ENCODE results near the gene SLC35E4.

Gene SLC35E4

DNA sequence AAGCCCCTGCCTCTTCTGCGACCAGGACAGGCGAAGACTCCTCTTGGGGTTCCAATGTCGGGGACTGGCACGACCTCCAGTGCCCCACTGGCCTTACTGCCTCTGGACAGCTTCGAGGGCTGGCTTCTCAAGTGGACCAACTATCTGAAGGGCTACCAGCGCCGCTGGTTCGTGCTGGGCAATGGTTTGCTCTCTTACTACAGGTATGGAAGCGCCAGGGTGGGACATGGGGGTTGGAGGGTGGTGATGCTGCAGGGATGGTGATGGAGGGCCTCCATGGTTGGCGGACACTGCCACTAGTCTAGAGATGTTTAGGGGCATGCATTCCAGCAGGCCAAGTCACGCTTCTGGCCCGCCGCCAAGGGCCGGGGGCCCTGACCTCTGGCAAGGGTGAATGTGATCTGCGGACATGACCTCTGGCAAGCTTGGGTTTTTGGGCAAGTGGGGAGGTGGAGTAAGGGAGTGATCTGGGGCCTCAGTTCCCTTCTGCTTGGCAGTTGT, 59.8 kb downstream of the SLC35E4 start:
- Mint-ChIP-seq H3K9me3 (peaks cover 2% of the 10 kb centered on the region), H3K36me3 (ENCODE audit: low read depth) (no peaks in the 10 kb centered on the region), H3K27me3 (ENCODE audit: low read depth) (peaks cover 29% of the 10 kb centered on the region)

DNA sequence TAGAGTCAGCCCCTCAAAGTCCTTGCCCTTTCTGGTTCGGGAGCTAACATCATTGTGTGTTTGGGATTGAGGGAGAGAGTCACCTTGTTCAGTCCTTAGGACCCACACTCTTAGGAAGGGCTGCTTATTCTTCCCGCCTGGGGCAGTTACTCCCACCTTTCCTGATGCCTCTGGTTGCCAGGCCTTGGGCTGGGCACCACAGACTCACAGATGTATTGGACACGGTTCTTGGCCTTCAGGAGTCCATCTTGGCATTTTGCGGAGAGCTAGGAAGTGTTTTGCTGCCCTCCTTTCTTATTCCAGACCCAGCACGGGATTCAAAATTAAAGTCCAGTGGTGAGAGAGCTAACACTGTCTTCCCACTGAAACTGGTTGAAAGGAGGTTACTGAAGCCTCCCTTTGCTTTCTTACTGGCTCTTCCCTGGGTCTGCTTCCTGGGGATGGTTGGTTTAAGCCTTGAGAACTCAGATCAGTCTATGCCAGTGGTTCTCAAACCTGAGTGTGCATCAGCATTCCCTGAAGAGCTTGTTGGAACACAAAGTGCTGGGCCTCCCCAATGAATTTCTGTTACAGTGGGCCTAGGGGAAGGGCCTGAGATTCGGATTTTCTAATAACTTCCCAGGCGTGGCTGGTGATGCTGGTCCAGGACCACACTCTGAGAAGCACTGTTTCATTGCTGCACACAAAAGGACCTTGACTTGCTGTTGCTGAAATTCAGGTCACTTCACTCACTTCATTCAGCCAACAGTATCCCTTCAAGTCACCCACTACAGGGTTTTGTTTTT, 60.5 kb downstream of the SLC35E4 start:
- peaks cover 7% of the 10 kb centered on the region for H3K4me1 Mint-ChIP-seq
- peaks cover 2% of the 10 kb centered on the region for H3K9me3 Mint-ChIP-seq
- H3K27me3 Mint-ChIP-seq (ENCODE audit: low read depth) = peaks cover 29% of the 10 kb centered on the region
- H3K4me3 Mint-ChIP-seq = peak overlapping the region; percentile 81 to 87 (median 84)
- TF ChIP-seq, protein P1, sequence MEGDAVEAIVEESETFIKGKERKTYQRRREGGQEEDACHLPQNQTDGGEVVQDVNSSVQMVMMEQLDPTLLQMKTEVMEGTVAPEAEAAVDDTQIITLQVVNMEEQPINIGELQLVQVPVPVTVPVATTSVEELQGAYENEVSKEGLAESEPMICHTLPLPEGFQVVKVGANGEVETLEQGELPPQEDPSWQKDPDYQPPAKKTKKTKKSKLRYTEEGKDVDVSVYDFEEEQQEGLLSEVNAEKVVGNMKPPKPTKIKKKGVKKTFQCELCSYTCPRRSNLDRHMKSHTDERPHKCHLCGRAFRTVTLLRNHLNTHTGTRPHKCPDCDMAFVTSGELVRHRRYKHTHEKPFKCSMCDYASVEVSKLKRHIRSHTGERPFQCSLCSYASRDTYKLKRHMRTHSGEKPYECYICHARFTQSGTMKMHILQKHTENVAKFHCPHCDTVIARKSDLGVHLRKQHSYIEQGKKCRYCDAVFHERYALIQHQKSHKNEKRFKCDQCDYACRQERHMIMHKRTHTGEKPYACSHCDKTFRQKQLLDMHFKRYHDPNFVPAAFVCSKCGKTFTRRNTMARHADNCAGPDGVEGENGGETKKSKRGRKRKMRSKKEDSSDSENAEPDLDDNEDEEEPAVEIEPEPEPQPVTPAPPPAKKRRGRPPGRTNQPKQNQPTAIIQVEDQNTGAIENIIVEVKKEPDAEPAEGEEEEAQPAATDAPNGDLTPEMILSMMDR (IDR thresholded peaks at IDR 0.05; ENCODE audit: unreplicated experiment in 3 of 3) = no peak
- H3K36me3 Mint-ChIP-seq (ENCODE audit: low read depth) = no peaks in the 10 kb centered on the region
- peak overlapping the region in 1 of 3 experiments; percentile 55 for H3K27ac Mint-ChIP-seq

More for the DNA sequence above, 59.8 kb downstream of the SLC35E4 start:
- Mint-ChIP-seq H3K4me3 (peak overlapping the region; percentile 81 to 87 (median 84)), H3K4me1 (peaks cover 7% of the 10 kb centered on the region), H3K27ac (peak overlapping the region in 1 of 3 experiments; percentile 55)
- TF ChIP-seq, protein P1 (IDR thresholded peaks at IDR 0.05; ENCODE audit: unreplicated experiment in 3 of 3) = no peak

Data from nephron (organoid).